ENCODE results near the gene RNF43.

The RNF43 gene

GRCh38 chr17:58416396-58416795 lies 938 bp downstream of the RNF43 start:
- no peak overlapping the region for H3K4me3 ChIP-seq (ENCODE audit: control insufficient read depth, low read depth, low read length)
- TF ChIP-seq, protein P1, sequence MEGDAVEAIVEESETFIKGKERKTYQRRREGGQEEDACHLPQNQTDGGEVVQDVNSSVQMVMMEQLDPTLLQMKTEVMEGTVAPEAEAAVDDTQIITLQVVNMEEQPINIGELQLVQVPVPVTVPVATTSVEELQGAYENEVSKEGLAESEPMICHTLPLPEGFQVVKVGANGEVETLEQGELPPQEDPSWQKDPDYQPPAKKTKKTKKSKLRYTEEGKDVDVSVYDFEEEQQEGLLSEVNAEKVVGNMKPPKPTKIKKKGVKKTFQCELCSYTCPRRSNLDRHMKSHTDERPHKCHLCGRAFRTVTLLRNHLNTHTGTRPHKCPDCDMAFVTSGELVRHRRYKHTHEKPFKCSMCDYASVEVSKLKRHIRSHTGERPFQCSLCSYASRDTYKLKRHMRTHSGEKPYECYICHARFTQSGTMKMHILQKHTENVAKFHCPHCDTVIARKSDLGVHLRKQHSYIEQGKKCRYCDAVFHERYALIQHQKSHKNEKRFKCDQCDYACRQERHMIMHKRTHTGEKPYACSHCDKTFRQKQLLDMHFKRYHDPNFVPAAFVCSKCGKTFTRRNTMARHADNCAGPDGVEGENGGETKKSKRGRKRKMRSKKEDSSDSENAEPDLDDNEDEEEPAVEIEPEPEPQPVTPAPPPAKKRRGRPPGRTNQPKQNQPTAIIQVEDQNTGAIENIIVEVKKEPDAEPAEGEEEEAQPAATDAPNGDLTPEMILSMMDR (conservative IDR thresholded peaks at IDR 0.05; ENCODE audit: control insufficient read depth, insufficient read depth, low read depth, low read length) = no peak
- no peak for DNase-seq (ENCODE audit: low read depth)

GRCh38 chr17:58415371-58416055 lies 1.8 kb downstream of the RNF43 start:
- TF ChIP-seq, protein P1 (conservative IDR thresholded peaks at IDR 0.05; ENCODE audit: control insufficient read depth, insufficient read depth, low read depth, low read length) = no peak
- no peak for DNase-seq (ENCODE audit: low read depth)
- no peak overlapping the region for H3K4me3 ChIP-seq (ENCODE audit: control insufficient read depth, low read depth, low read length)

DNA sequence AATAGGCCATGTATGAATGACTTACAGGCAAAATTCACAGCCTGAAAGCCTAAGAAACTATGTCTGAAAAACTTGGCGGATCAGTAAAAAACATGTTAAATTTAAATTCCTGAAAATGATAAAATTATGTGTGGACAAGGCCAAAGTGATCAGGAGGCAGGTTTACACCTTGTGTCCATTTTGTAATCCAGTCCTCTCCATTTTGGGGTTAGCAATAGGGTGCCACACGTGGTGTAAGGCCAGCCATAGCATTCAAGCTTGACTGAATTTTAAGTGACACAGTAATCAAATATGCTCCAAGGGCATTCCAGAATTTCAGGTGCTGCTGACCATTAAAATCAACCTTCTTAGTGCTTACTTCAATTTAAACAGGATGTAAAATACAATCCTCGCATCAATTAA lies 2.7 kb downstream of the RNF43 start:
- no peak for DNase-seq (ENCODE audit: low read depth)
- no peak overlapping the region for H3K4me3 ChIP-seq (ENCODE audit: control insufficient read depth, low read depth, low read length)
- TF ChIP-seq, protein P1 (conservative IDR thresholded peaks at IDR 0.05; ENCODE audit: control insufficient read depth, insufficient read depth, low read depth, low read length) = no peak

DNA sequence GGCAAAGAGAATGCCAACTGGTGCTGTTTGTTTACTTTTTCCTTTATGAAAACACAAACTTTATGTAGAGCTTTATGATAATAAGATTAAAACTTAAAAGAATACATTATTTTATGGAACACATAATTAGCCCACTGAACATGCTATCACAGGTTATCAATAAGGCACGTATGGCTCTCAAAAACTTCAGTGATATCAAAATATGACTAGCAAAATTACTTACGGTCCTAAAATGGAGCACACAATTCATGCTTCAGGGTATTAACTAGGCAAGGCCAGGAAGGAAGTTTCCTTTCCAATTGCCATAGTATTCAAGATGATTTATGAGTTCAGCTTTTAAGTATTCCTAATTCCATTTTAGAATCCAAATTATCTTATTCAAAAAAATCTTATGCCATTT lies 3.6 kb downstream of the RNF43 start:
- DNase-seq (ENCODE audit: low read depth) = no peak
- no peak overlapping the region for H3K4me3 ChIP-seq (ENCODE audit: control insufficient read depth, low read depth, low read length)
- TF ChIP-seq, protein P1 (conservative IDR thresholded peaks at IDR 0.05; ENCODE audit: control insufficient read depth, insufficient read depth, low read depth, low read length) = no peak

DNA sequence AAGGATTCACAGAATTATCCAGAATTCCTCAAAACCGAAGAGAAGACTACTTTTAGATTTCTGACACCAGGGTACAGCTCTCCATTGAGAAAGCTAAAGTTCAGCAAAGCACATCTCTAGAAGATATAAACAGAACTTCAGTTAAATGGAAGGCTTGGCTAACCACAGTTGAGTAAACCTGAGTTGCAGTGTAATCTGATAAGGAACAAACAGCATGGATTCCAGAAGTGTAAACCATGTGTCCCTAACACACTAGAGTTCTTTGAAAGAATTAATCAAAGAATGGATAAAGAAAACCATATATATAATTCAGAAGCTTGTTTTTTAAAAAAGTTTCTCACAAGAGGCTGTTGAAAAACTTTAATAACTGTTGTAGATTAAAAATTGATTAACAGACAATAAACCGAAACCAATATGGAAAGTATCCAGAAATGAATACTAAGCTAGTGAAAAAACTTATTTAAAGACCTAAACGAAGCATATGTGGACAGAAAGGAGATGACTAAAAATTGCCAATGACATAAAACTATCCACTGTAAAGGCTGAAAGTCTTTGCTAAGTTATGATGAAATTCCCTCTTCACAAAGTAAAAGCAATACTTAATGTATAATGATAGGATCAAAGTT lies 4.3 kb downstream of the RNF43 start:
- no peak for DNase-seq (ENCODE audit: low read depth)
- TF ChIP-seq, protein P1 (conservative IDR thresholded peaks at IDR 0.05; ENCODE audit: control insufficient read depth, insufficient read depth, low read depth, low read length) = no peak
- no peak overlapping the region for H3K4me3 ChIP-seq (ENCODE audit: control insufficient read depth, low read depth, low read length)

DNA sequence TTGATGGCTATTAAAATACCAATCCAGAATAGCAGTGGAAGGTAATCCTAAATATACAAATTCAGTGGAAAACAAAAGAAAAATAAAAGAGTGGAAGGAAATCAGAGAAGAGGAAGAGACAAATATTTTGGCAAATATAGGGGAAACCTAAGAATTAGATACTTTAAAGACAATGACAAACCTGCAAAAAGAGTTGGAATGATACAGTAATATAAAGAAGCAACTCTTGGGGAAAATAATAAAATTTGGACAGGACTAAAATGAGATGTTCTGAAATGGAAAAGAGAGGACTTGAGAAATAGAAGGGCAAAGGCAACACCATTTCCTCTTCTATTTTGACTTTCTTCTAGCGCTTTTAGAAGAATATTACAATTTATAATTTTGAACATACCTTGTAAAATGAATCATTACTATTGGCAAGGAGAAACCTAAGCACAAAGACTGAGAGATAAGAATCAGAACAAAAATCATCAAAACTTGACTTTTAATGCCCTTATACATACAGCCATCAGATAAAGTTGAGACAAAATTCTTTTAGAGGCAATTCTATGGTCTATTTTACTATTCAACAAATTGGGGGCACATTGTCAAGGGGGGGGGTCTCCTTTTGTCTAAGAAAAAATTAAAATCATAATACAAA lies 5.2 kb downstream of the RNF43 start:
- no peak for DNase-seq (ENCODE audit: low read depth)
- TF ChIP-seq, protein P1 (conservative IDR thresholded peaks at IDR 0.05; ENCODE audit: control insufficient read depth, insufficient read depth, low read depth, low read length) = no peak
- H3K4me3 ChIP-seq (ENCODE audit: control insufficient read depth, low read depth, low read length) = no peak overlapping the region
